ENCODE measurements around the gene PRAMEF1.
"Not testable (repeated sequence)": the region's sequence is repeated elsewhere in the genome, so short reads cannot be mapped to it uniquely, and the experiment has no call there.

PRAMEF1 gene, protein sequence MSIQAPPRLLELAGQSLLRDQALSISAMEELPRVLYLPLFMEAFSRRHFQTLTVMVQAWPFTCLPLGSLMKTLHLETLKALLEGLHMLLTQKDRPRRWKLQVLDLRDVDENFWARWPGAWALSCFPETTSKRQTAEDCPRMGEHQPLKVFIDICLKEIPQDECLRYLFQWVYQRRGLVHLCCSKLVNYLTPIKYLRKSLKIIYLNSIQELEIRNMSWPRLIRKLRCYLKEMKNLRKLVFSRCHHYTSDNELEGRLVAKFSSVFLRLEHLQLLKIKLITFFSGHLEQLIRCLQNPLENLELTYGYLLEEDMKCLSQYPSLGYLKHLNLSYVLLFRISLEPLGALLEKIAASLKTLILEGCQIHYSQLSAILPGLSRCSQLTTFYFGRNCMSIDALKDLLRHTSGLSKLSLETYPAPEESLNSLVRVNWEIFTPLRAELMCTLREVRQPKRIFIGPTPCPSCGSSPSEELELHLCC

DNA sequence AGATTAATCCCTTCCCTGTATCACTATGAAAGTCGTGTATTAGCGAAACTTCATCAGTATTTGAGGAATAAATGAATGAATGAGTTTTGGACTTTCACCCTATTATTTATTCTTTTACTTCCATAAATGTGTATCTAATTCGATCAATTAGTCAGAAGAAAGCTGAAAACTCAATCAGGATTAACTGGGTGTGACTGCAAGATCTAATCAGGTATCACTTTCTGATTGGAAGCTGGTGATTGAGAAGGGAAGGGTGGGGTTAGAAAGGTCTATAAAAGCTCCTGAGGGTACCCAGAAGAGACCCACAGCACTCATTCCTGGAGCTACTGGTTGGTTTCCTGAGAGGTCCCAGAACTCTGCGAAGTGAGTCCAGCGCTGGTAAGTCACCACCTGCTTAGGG lies at the start of gene PRAMEF1:
TSS of gene PRAMEF1 (plus strand) at position 301 of the 400 bp plus-strand sequence. CDS start 1,831 bp downstream, outside the sequence.
- not testable (repeated sequence) for DNase-seq

DNA sequence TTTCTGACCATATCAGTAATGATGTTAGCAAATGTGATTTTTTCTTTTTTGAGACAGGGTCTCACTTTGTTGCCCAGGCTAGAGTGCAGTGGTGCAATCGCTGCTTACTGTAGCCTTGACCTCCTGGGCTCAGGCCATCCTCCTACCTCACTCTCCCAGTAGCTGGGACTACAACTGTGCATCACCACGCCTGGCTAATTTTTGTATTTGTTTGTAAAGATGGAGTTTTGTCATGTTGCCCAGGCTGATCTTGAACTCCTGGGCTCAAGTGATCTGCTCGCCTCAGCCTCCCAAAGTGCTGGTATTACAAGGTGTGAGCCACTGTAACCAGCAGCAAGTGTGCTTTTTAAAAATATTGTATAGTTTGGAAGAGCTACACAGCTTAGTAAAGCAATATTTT lies 49.3 kb upstream of the PRAMEF1 start:
- no peak for DNase-seq

DNA sequence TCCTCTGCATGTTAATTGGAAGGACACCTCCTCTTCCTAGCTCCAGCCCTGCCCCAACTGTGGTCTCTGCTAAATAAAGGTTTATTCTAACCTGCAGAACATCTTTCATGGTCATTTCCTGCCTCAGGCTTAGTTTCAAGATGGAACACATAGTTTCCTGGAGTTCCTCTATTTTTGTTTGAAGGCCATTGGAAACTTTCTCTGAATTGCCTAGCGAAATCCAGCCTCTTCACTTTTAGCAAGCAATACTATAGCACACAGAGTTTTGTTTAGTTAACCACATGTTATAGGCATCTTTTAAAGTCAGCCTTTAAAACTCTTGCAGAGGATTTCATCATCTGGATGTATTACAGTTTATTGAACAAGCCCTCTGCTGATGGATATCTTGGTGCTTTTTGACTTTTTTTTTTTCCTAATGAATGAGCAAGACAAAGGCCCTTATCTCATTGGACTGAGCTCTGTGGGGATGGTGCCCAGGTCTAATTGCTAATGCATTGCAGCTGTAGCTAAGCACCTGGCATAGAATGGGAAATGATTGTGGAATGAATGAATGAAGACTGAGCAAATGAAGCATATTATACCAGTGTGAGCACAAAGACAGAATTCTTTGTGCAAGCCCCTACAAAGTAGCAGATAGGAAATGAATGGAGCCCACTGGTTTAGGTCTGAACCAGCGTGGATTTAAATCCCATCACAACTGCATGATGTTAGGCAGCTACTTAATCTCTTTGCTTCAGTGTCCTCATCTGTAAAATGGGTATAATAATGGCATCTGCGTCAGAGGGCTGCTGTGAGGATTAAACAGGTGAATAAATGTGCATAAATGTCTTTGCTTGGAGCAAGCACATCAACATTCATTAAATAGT lies 45.8 kb upstream of the PRAMEF1 start:
- DNase-seq, result no peak

DNA sequence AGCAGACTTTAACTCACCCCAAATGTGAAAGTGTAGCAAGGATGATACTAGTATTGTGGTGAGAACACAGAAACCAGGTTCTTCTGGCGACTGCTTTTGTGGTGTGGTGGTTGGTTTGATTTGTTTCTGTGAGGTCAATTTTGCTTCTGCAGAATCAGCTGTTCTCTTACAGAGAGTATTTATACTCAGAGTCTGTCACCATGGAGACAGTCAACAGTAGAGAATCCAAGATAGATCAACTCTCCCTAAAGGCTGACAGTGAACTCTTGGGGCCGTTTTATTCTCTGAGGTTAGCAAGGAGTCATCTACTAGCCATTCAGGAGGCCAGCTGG lies 45.2 kb upstream of the PRAMEF1 start, which contains the start of gene CFAP107:
TSS of gene CFAP107 (plus strand) at position 209 of the 332 bp plus-strand sequence. CDS start 231 bp downstream, outside the sequence.
- DNase-seq, result no peak

DNA sequence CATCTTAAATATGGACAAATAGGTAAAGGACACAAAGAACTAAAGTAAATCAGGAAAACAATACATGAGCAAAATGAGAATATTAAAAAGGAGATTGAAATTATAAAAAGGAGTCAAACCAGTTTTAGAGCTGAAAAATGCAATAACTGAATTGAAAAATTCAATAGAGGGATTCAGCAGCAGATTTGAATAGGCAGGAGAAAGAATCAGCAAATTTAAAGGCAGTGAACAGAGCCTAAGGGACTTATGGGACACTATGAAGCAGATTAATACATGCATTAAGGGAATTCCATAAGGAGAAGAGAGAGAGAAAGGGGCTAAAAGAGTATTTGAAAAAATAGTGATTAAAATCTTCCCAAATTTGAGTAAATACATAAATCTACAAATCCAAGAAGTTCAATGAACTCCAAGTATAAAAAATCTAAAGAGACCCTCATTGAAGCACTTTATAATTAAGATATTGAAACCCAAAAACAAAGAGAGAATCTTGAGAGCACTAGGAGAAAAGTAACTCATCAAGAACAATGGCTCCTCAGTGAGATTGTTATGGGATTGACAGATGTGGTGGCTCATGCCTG lies 42.3 kb upstream of the PRAMEF1 start:
- no peak for DNase-seq

DNA sequence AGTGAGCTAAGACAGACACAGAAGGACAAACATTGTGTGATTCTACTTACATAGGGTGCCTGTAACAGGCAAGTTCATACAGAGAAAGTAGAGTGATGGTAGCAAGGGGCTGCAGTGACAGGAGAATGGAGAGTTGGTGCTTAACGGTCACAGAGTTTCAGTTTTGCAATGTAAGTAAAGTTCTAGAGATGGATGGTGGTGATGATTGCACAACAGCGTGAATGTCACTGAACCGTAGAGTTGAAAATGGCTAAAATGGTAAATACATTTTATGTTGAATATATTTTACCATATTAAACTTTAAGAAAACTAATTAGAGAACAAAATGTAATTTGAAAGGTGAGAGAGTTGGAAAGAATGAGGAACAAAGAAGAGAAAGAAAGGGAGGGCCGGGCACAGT lies 36.5 kb upstream of the PRAMEF1 start:
- DNase-seq, result no peak

DNA sequence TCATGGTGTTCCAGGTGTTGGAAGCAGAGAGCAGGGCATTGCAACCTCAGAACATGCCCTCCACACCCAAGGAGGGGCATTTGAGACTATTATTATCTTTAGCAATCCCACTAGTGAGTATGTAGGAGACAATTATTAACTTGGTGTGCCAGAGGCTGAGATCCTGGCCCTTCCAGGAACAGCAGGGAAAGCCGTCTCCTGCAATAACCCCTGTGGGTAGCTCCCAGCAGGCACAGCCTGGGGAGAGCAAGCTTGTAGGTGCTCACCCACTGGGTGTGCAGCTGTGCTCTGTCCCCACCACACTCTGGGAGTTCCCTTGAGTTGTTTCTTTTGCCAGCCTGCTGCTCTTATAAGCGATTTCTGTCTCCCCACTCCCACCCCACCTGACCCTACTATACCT lies 34.9 kb upstream of the PRAMEF1 start:
- DNase-seq, result no peak

DNA sequence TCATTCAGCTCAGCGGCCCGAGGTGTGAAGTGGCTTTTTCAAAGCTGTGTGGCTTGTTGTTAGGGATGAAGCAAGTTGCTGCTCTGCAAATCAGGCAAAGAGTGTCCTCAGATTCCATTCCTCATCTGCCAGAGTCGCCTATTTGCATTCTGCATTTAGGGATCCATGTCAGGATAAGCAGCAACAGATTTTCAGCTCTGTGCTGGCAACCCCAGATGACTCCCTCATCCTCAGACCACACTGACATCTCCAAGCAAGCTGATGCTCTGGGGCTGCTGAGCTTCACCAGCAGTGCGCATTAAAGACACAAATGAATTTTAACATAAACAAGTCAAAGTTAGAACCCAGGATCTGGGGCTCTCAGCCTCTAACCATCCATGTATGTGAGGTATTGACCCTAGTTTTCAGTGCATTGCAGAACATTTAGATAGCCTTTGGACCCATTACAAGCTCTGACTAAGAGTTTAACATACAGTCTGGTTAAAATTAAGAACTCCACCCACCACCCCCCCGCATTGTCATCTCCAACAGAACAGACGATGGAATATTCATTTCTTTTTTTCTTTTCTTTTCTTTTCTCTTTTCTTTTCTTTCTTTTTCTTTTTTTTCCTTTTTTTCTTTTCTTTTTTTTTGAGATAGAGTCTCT lies 34.3 kb upstream of the PRAMEF1 start:
- no peak for DNase-seq

DNA sequence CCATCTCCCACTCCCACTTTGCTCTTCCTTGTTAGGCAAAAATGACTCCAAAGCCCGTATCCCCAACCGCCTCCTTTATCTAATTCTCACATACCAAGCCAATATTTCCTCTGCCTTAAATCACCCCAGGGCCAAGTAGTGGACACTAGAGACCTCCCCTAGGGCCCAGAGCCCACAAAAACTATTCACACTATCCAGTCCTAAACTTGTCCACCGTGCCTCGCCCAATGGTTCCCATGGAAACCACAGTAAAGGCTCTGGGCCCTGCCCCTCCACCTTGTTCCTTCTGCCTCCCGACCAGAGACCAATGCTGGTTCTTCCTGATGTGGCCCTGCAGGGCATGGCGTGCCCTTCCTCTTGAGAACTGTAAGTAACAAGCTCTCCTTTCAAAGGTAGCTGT lies 33.4 kb upstream of the PRAMEF1 start:
- no peak for DNase-seq

DNA sequence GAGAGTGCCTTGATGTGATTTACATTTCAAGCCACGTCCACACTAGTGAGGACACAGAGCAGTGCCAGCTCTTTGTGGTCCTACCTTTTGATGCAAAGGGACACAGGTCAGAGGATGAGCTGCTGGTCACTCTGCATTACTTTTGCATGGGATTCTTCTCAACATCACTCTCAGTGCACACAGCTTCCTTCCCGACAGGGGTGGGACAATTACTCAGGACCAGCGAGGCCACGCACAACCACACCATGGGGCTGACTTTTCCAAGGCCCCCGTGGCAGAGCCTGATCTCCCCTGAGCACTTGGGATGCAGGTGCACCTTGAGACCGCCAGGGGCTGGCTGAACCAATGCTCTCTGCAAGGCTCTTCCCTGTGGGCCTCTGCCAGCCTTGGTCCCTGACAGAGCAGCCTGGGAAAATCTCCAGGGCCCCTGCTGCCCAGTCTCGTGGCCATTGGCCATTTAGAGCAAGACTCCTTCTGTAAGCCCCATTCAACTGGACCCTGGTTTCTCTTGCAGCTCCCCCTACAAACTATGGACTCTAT lies 30.9 kb upstream of the PRAMEF1 start:
- no peak for DNase-seq

DNA sequence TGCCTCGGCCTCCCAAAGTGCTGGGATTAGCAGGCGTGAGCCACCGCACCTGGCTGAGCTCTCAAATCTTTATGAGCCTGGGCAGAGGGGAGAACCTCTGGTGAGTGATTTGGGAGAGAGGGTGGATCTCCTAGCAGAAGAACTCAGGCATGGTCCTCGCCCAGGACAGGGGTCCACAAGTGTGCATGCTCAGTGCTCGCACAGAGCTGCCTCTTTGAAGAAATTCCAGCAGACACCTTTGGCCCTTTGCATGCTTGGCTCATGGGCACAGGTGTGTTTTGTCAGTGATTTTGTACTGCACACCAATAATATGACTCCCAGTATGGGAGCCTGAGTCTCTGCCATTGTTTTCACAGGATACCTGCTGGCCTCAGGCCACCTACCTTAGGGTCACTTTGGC lies 29.4 kb upstream of the PRAMEF1 start:
- no peak for DNase-seq

DNA sequence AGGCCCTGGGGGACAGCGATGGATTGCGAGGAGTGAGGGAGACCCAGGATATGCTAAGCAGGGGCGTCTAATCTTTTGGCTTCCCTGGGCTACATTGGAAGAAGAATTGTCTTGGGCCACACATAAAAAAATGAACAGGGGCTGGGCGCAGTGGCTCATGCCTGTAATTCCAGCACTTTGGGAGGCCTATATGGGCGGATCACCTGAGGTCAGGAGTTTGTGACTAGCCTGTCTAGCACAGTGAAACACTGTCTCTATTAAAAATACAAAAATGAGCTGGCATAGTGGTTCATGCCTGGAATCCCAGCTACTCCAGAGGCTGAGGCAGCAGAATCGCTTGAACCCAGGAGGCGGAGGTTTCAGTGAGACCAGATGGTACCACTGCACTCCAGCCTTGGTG lies 28.4 kb upstream of the PRAMEF1 start:
- DNase-seq, result no peak

DNA sequence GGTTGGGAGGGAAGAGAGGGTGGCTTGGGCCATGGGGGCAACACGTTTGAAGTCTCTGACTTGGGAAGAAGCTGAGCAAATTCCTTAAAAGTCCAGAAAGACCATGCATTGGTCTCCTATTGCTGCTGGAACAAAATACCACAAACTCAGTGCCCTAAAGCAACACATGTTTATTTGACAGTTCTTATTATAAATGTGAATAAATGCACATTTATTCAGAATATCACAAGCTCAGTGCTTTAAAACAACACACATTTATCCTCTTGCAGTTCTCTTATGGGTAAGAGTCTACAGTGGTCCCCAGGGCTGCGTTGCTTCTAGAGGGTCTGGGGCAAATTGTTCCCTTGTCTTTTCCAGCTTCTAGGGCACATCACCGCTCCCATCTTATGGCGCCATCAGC lies 27.7 kb upstream of the PRAMEF1 start:
- no peak for DNase-seq

DNA sequence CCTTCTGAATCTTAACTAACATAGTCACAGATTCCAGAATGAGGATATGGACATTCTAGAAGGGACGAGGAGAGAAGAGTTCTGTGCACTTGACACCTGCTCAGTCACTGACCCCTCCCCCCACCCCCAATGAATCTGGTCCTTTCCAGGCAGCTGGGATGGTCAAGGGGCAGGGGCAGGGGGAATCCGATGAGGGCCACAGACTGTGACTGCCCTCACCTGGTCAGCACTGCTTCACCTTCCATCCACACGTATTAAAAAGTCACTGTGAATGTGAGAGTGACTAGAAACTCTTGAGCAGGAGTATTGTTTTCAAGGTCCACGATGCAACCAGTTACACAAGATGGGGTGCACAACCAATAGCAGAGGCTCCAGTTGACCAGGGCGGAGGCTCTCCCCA lies 27.2 kb upstream of the PRAMEF1 start:
- DNase-seq, result no peak

DNA sequence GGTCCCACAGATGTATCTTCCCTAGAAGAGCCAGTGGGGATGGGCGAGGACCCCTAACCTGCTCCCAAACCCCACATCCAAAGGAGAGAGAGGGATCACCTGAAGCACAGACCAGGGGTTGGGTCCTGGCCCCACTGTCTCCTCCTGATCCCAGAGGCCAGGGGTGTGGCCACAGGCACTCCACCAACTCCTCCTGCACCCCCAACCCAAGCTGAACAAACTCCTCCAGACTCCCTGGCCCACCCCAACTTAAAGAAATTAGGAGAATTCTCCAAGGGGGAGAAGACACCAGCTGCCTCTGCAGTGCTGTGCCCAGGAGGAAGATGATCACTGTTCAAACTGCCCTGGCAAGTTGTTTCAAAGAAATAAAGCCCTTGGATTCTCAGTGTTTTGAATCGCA lies 22.2 kb upstream of the PRAMEF1 start:
- no peak for DNase-seq

DNA sequence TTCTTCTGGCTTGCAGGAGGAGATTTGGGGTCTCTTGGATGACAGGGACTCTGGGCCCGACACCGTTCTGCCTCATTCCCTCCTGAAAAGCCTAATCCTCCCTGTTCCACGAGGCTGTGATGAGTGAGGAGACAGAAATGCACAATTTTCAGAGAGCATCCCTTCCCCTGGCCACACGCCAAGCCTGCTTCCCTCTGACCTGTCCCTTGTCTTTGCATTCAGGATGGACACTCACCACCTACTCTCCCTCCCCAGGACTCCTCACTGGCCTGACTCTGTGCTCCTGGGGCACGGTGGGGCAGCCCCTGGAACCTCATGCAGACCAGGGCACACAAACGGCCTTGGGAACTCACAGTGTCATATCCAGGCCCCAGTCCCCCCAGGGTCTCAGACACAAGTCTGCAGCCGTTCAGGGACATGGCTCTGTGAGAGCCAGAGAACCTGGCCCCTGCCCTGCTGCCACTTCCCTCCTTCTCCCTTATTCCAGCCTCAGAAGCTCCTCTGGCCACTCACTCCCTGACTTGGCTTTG lies 21.2 kb upstream of the PRAMEF1 start:
- no peak for DNase-seq

DNA sequence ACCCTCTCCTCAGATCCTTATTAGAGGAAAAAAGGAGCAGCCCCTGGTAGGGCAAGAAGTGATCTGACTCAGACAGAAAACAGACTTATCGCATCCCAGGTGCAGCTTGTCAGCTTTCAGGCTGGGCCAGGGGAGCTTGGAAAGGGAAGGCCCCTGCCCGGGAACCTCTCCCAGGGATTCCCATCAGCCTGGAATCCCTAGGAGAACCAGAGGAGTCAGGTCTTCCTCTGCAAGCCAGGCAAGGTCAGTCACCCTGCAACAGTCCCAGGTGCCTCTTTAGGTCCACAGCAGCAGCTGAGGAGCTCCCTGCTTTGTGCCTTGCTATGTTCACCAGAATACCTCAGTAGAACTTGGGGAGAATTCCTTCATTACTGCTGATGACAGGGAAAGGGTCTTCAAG lies 20.6 kb upstream of the PRAMEF1 start:
- DNase-seq, result no peak

DNA sequence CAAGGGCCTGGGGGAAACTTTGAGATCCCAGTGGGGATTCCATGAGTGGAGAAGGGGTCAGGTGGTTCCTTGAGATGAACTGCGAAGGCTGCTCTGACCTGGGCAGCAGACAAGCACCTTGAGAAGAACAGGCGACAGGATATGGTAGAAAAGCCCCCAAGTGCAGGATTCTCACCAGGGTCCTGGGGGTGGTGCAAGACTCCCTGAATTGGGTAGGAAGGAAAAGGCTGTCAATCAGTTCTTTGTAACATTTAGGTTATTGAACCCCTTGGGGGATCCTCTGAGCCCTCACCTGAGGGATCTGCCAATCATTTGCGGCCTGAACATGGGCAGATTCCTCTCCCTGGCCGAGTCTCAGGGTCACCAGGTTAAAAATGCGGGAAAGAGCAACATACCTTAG lies 20.0 kb upstream of the PRAMEF1 start:
- no peak for DNase-seq

DNA sequence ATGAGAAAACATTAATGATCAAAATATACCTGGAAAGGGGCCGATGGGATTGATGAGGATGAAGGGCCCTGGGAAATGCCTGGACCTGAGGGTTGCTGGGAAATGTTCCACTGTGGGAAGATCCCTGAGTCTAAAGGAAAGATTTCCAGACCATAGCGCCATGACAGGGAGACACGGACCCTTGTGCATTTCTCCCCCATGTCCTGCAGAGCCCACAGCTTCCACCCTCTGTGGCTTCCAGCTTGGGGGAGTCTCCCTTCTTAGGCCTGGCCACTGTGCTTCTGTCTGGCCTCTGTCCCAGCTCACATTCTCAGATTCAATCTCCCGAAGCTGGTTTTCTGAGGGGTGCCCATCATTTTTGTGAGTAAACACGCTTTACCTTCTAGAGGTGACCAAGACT lies 18.7 kb upstream of the PRAMEF1 start:
- no peak for DNase-seq

DNA sequence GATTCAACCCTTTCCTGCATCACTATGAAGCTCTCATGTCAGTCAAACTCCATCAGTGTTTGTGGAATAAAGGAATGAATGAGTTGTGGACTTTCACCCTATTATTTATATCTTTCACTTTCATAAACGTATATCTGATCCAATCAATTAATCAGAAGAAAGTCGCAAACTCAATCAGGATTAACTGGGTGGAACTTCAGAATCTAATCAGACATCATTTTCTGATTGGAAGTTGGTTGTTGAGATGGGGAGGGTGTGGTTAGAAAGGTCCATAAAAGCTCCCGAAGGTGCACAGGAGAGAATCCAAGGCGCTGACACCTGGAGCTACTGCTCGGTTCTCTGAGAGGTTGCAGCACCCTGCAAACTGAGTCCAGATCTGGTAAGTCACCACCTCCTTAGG lies 17.8 kb upstream of the PRAMEF1 start, which contains the start of gene PRAMEF12:
TSS of gene PRAMEF12 (plus strand) at position 301 of the 400 bp plus-strand sequence. CDS start 1,130 bp downstream, outside the sequence.
- no peak for DNase-seq

DNA sequence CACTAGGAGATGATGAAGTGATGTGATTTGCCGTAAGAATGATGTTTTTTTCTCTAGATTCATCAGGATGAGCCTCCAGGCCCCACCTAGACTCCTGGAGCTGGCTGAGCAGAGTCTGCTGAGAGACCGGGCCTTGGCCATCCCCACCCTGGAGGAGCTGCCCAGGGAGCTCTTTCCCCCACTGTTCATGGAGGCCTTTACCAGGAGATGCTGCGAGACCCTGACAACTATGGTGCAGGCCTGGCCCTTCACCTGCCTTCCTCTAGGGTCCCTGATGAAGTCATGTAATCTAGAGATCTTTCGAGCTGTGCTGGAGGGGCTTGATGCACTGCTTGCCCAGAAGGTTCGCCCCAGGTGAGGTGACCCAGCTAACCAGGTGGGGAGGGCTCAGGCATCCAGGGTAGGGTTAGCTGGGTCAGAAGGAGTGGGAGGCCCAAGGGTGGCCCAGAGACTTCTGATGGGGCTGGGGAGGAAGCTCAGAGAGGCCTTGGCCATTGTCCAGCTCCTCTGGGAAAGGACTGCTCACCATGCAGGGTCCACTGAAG lies 16.3 kb upstream of the PRAMEF1 start:
- DNase-seq, result no peak

DNA sequence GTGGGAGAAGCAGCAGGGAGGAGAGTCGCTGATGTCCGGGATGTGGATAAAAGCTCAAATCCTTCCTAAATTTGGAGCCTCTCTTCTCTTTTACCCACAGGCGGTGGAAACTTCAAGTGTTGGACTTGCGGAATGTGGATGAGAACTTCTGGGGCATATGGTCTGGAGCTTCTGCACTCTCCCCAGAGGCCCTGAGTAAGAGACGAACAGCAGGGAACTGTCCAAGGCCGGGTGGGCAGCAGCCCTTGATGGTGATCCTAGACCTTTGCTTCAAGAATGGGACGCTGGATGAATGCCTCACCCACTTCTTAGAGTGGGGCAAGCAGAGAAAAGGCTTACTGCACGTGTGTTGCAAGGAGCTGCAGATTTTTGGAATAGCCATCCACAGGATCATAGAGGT lies 15.8 kb upstream of the PRAMEF1 start:
- no peak for DNase-seq

Measured in T1000 (cell line).